ENCODE data around the gene OXTR.

GRCh38 chr3:8732413-8732812, 37.0 kb downstream of the OXTR start:
- TF ChIP-seq CTCF (IDR thresholded peaks at IDR 0.05): no peak
- no peak for TF ChIP-seq EP300 (IDR thresholded peaks at IDR 0.05)
- no peak for TF ChIP-seq POLR2A (IDR thresholded peaks at IDR 0.05)

Measured in gastroesophageal sphincter (tissue), 3 donors.